Choroid plexus epithelial cell (primary cell): ENCODE results near the gene LMAN1L.

Experiments used
- DNase-seq: peaks from one replicate; pipeline ENCODE4 v3.0.0-alpha.2; 2010; ENCODE audit warnings: low read depth
- H3K4me3 ChIP-seq: 2 replicates; pipeline ENCODE4 v1.5.1; 2011; ENCODE audit warnings: low read depth, mild to moderate bottlenecking, control low read depth, low read length, moderate library complexity
- TF ChIP-seq, protein P1 (sequence below): conservative IDR thresholded peaks from 2 replicates; pipeline ENCODE4 v1.5.1; 2011; ENCODE audit warnings: low read depth, mild to moderate bottlenecking, control low read depth, inconsistent platforms, low read length, moderate library complexity

LMAN1L gene

GRCh38 chr15:74873036-74873755, 60.6 kb downstream of the LMAN1L start, which contains the start of gene SCAMP2:
SCAMP2 (minus strand) TSS chr15:74873365; CDS start chr15:74873255, 110 bp downstream.
- TF ChIP-seq, protein P1, sequence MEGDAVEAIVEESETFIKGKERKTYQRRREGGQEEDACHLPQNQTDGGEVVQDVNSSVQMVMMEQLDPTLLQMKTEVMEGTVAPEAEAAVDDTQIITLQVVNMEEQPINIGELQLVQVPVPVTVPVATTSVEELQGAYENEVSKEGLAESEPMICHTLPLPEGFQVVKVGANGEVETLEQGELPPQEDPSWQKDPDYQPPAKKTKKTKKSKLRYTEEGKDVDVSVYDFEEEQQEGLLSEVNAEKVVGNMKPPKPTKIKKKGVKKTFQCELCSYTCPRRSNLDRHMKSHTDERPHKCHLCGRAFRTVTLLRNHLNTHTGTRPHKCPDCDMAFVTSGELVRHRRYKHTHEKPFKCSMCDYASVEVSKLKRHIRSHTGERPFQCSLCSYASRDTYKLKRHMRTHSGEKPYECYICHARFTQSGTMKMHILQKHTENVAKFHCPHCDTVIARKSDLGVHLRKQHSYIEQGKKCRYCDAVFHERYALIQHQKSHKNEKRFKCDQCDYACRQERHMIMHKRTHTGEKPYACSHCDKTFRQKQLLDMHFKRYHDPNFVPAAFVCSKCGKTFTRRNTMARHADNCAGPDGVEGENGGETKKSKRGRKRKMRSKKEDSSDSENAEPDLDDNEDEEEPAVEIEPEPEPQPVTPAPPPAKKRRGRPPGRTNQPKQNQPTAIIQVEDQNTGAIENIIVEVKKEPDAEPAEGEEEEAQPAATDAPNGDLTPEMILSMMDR: no peak
- peak; percentile 97 for DNase-seq
- H3K4me3 ChIP-seq: peak within 1 kb of the TSS; percentile 92

- DNase-seq: peak; percentile 39
- TF ChIP-seq, protein P1: no peak
- H3K4me3 ChIP-seq: peak overlapping the region; percentile 92
Observed at GRCh38 chr15:74873756-74874424, 61.3 kb downstream of the LMAN1L start.
